ENCODE measurements around the gene MBD5. TPM values are rescaled to one million over a fixed set of nuclear protein-coding genes. Genes with fewer than 3 reads are reported as not detected.

Gene MBD5
- total and polyA plus RNA-seq, 2 of the 4 experiments (the other 2 are of a cell fraction) = 9.8 to 14.2 TPM

DNA sequence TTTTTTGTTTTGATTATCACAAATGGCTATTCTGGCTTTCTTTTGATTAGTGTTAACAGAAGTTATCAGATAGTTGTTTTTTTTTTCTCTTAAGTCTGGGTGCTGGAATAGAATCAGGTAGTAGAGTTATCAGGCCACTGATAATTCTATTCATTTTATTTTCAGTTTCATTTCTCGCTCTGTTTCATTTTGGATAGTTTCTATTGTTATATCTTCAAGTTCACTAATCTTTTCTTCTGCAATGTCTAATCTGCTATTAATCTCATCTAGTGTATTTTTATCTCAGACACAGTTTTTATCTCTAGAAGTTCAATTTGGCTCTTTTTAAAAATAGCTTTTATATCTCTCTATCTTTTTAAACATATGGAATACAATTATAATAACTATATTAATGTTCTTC, 381.9 kb downstream of the MBD5 start:
- ChIA-PET POLR2A (ENCODE audit: unreplicated experiment) (no interaction called here), CTCF (interaction anchor here (0.6 kb wide), 1 partner anchor 1069 kb away, joined by 3 read pairs; no protein-coding TSS in a partner anchor)
- no peak overlapping the region for H4K8ac ChIP-seq (ENCODE audit: low read depth in 2 of 2, low read length in 2 of 2)
- no peak overlapping the region for H2BK120ac ChIP-seq (ENCODE audit: low read depth, low read length)
- BruUV-seq (replicated peaks) = no TSS peak
- H3K9me3 ChIP-seq (ENCODE audit: control insufficient read depth, insufficient read depth, low read length) = no peaks in the 10 kb centered on the region
- H2BK15ac ChIP-seq (ENCODE audit: low read depth, low read length) = no peak overlapping the region
- no peak for TF ChIP-seq NFE2L2 (IDR thresholded peaks at IDR 0.05; ENCODE audit: low read depth, low read length)
- TF ChIP-seq, protein P1, sequence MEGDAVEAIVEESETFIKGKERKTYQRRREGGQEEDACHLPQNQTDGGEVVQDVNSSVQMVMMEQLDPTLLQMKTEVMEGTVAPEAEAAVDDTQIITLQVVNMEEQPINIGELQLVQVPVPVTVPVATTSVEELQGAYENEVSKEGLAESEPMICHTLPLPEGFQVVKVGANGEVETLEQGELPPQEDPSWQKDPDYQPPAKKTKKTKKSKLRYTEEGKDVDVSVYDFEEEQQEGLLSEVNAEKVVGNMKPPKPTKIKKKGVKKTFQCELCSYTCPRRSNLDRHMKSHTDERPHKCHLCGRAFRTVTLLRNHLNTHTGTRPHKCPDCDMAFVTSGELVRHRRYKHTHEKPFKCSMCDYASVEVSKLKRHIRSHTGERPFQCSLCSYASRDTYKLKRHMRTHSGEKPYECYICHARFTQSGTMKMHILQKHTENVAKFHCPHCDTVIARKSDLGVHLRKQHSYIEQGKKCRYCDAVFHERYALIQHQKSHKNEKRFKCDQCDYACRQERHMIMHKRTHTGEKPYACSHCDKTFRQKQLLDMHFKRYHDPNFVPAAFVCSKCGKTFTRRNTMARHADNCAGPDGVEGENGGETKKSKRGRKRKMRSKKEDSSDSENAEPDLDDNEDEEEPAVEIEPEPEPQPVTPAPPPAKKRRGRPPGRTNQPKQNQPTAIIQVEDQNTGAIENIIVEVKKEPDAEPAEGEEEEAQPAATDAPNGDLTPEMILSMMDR (conservative IDR thresholded peaks at IDR 0.05; ENCODE audit: low read depth, low read length) = no peak
- TF ChIP-seq RAD21 (IDR thresholded peaks at IDR 0.05; ENCODE audit: low read length) = no peak
- TF ChIP-seq MXI1 (IDR thresholded peaks at IDR 0.05; ENCODE audit: borderline replicate concordance, low read depth, low read length) = no peak
- no peak for TF ChIP-seq FOS (IDR thresholded peaks at IDR 0.05; ENCODE audit: low read depth, low read length)
- TF ChIP-seq, protein P2, sequence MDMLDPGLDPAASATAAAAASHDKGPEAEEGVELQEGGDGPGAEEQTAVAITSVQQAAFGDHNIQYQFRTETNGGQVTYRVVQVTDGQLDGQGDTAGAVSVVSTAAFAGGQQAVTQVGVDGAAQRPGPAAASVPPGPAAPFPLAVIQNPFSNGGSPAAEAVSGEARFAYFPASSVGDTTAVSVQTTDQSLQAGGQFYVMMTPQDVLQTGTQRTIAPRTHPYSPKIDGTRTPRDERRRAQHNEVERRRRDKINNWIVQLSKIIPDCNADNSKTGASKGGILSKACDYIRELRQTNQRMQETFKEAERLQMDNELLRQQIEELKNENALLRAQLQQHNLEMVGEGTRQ (IDR thresholded peaks at IDR 0.05; ENCODE audit: low read depth, low read length) = no peak
- no peak for TF ChIP-seq MAZ (IDR thresholded peaks at IDR 0.05; ENCODE audit: borderline replicate concordance, low read depth, low read length)
- TF ChIP-seq MAFK (IDR thresholded peaks at IDR 0.05; ENCODE audit: low read depth, low read length) = no peak
- TF ChIP-seq CHD1 (IDR thresholded peaks at IDR 0.05; ENCODE audit: low read depth, low read length) = no peak
- no peak for TF ChIP-seq CEBPB (IDR thresholded peaks at IDR 0.05; ENCODE audit: low read depth, low read length)
- TF ChIP-seq, protein P3, sequence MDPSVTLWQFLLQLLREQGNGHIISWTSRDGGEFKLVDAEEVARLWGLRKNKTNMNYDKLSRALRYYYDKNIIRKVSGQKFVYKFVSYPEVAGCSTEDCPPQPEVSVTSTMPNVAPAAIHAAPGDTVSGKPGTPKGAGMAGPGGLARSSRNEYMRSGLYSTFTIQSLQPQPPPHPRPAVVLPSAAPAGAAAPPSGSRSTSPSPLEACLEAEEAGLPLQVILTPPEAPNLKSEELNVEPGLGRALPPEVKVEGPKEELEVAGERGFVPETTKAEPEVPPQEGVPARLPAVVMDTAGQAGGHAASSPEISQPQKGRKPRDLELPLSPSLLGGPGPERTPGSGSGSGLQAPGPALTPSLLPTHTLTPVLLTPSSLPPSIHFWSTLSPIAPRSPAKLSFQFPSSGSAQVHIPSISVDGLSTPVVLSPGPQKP (IDR thresholded peaks at IDR 0.05; ENCODE audit: borderline replicate concordance, low read depth, low read length) = no peak
- no peak for TF ChIP-seq SMC3 (IDR thresholded peaks at IDR 0.05; ENCODE audit: low read depth, low read length)
- no peaks in the 10 kb centered on the region for H3K9me1 ChIP-seq (ENCODE audit: insufficient read depth, low read length)
- H2BK5ac ChIP-seq (ENCODE audit: low read depth, low read length, poor library complexity, severe bottlenecking) = no peak overlapping the region
- no peak overlapping the region for H3K4me2 ChIP-seq (ENCODE audit: low read depth, low read length)
- DNase-seq (no peak), ATAC-seq (ENCODE audit: low read depth) (no peak)
- no peak overlapping the region for H2AK5ac ChIP-seq (ENCODE audit: low read depth, low read length)
- no peak overlapping the region for H3K18ac ChIP-seq (ENCODE audit: low read depth, low read length)
- H3K36me3 ChIP-seq (ENCODE audit: control insufficient read depth, insufficient read depth, low read length) = no peaks in the 10 kb centered on the region
- H2AFZ ChIP-seq (replicated peaks; ENCODE audit: low read length, poor library complexity) = no peak overlapping the region
- in situ Hi-C loops (cut with MboI; ENCODE audit: low sequenced_read_pairs) (no loop called here), dilution Hi-C loops (cut with HindIII; ENCODE audit: low sequenced_read_pairs, unreplicated experiment) (no loop called here), intact Hi-C loops (cut with micrococcal nuclease) (no loop called here)
- no peak overlapping the region for H3K14ac ChIP-seq (replicated peaks; ENCODE audit: low read depth, low read length)
- H3K23ac ChIP-seq (ENCODE audit: low read depth, low read length) = no peak overlapping the region
- no peaks in the 10 kb centered on the region; a peak in 1 of 4 replicates for H3K79me1 ChIP-seq (ENCODE audit: low read depth in 1 of 2, low read length in 2 of 2)
- H3K4me3 ChIP-seq (ENCODE audit: insufficient read depth, low read depth, low read length) = no peak overlapping the region
- H4K5ac ChIP-seq (ENCODE audit: low read depth, low read length) = no peak overlapping the region
- no peaks in the 10 kb centered on the region for H4K20me1 ChIP-seq (ENCODE audit: insufficient read depth, low read length)
- no peaks in the 10 kb centered on the region for H3K4me1 ChIP-seq (ENCODE audit: control insufficient read depth, insufficient read depth, low read length)
- no peak overlapping the region for H3K9ac ChIP-seq (ENCODE audit: low read depth, low read length)
- H2AK9ac ChIP-seq (replicated peaks; ENCODE audit: low read depth, low read length, poor library complexity) = no peak overlapping the region
- H3K27me3 ChIP-seq (ENCODE audit: control insufficient read depth, insufficient read depth, low read length) = no peaks in the 10 kb centered on the region
- no peak overlapping the region for H3K4ac ChIP-seq (ENCODE audit: low read depth, low read length)
- H3K56ac ChIP-seq (ENCODE audit: extremely low read depth, insufficient read depth, low read length) = no peak overlapping the region
- no peak overlapping the region for H4K91ac ChIP-seq (ENCODE audit: insufficient read depth, low read depth, low read length)
- H3K27ac ChIP-seq (ENCODE audit: insufficient read depth, low read length) = no peak overlapping the region
- no peak overlapping the region for H2BK20ac ChIP-seq (ENCODE audit: low read depth, low read length)
- no CpG with 5 or more reads among the region's 1 CpG for WGBS, 2 experiments (ENCODE audit: extremely low coverage in 2 of 2, insufficient read length in 1 of 2)

Data from IMR-90 (cell line).